HEK293T (cell line): ENCODE measurements around the gene CST3.

ENCODE experiments used
- CTCF ChIA-PET: fragments of 350-600 bp; formaldehyde crosslinking; extraction: SDS; loops from one replicate; lab custom pipeline; 2021; ENCODE audit warnings: antibody characterized with exemption, inconsistent platforms; lab: Yijun Ruan, JAX
- POLR2A ChIA-PET: fragments of 350-600 bp; formaldehyde crosslinking; extraction: SDS; loops from one replicate; lab custom pipeline; 2020; ENCODE audit warnings: antibody characterized with exemption, inconsistent platforms; lab: Yijun Ruan, JAX
- DNase-seq: peaks from one replicate; pipeline ENCODE4 v3.0.0; 2012; ENCODE audit warnings: mixed read lengths; ENCODE audit errors: extremely low spot score
- ARNT ChIP-seq: fragments of 450-650 bp; IDR thresholded peaks from 2 replicates; pipeline ENCODE4 v1.6.1; 2017; ENCODE audit warnings: mild to moderate bottlenecking
- BHLHE40 ChIP-seq: fragments of 450-650 bp; IDR thresholded peaks from 2 replicates; pipeline ENCODE4 v1.6.1; 2016; ENCODE audit warnings: mild to moderate bottlenecking, moderate library complexity, borderline replicate concordance
- CTBP1 ChIP-seq: fragments of 450-650 bp; IDR thresholded peaks from 2 replicates; pipeline ENCODE4 v1.6.1; 2016; ENCODE audit warnings: borderline replicate concordance
- ELF4 ChIP-seq: fragments of 450-650 bp; IDR thresholded peaks from 2 replicates; pipeline ENCODE4 v1.6.1; 2017; ENCODE audit warnings: antibody characterized with exemption
- FOXA1 ChIP-seq: fragments of 450-650 bp; IDR thresholded peaks from 2 replicates; pipeline ENCODE4 v1.6.1; 2016; ENCODE audit warnings: mild to moderate bottlenecking
- FOXK2 ChIP-seq: fragments of 450-650 bp; IDR thresholded peaks from 2 replicates; pipeline ENCODE4 v1.6.1; 2016; ENCODE audit warnings: mild to moderate bottlenecking
- FOXM1 ChIP-seq: fragments of 450-650 bp; IDR thresholded peaks from 2 replicates; pipeline ENCODE4 v1.6.1; 2017; ENCODE audit warnings: mild to moderate bottlenecking, borderline replicate concordance
- HDGF ChIP-seq: fragments of 450-650 bp; IDR thresholded peaks from 2 replicates; pipeline ENCODE4 v1.6.1; 2017; ENCODE audit warnings: antibody characterized with exemption, borderline replicate concordance
- L3MBTL2 ChIP-seq: fragments of 450-650 bp; conservative IDR thresholded peaks from 2 replicates; pipeline ENCODE4 v1.6.1; 2016; ENCODE audit warnings: mild to moderate bottlenecking
- LEF1 ChIP-seq: fragments of 450-650 bp; IDR thresholded peaks from 2 replicates; pipeline ENCODE4 v1.6.1; 2017; ENCODE audit warnings: mild to moderate bottlenecking, borderline replicate concordance
- NFRKB ChIP-seq: fragments of 450-650 bp; IDR thresholded peaks from 2 replicates; pipeline ENCODE4 v1.6.1; 2016; ENCODE audit warnings: mild to moderate bottlenecking, moderate library complexity
- SP1 ChIP-seq: fragments of 450-650 bp; IDR thresholded peaks from 2 replicates; pipeline ENCODE4 v1.6.1; 2017
- SUZ12 ChIP-seq: fragments of 450-650 bp; IDR thresholded peaks from 2 replicates; pipeline ENCODE4 v1.6.1; 2016; ENCODE audit warnings: mild to moderate bottlenecking
- TARDBP ChIP-seq: fragments of 450-650 bp; IDR thresholded peaks from 2 replicates; pipeline ENCODE4 v1.6.1; 2016
- ZNF384 ChIP-seq: fragments of 450-650 bp; IDR thresholded peaks from 2 replicates; pipeline ENCODE4 v1.6.1; 2016
- TF ChIP-seq, protein P1 (sequence below): fragments of 450-650 bp; IDR thresholded peaks from 2 replicates; pipeline ENCODE4 v1.6.1; 2016

The CST3 gene

GRCh38 chr20:23602699-23603098 lies 35.1 kb downstream of the CST3 start:
- DNase-seq: no peak
- POLR2A ChIA-PET: no interaction called here
- CTCF ChIA-PET: no interaction called here

DNA sequence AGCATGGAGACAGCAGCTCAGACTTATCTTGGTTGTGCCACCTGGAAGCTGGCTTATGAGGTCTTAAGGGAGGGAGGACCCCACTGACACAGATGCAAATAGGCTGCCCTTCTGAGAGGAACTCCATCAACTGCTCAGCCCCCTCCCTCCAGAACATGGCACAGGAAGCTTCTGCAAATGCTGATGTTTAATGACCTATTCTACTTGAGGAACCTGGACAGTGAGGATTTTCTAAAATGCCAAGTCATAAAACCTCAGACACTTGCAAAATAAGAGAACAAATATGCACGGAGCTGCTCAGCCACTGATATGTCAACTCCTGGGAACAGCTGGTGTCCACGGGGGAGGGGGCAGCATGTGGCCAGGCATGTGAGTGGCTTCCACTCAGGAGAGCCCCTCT lies 35.5 kb downstream of the CST3 start:
- CTCF ChIA-PET: no interaction called here
- POLR2A ChIA-PET: no interaction called here

More at GRCh38 chr20:23602699-23603098, 35.1 kb downstream of the CST3 start:
- TF ChIP-seq, protein P1, sequence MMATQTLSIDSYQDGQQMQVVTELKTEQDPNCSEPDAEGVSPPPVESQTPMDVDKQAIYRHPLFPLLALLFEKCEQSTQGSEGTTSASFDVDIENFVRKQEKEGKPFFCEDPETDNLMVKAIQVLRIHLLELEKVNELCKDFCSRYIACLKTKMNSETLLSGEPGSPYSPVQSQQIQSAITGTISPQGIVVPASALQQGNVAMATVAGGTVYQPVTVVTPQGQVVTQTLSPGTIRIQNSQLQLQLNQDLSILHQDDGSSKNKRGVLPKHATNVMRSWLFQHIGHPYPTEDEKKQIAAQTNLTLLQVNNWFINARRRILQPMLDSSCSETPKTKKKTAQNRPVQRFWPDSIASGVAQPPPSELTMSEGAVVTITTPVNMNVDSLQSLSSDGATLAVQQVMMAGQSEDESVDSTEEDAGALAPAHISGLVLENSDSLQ: no peak
- no peak for TF ChIP-seq L3MBTL2

DNA sequence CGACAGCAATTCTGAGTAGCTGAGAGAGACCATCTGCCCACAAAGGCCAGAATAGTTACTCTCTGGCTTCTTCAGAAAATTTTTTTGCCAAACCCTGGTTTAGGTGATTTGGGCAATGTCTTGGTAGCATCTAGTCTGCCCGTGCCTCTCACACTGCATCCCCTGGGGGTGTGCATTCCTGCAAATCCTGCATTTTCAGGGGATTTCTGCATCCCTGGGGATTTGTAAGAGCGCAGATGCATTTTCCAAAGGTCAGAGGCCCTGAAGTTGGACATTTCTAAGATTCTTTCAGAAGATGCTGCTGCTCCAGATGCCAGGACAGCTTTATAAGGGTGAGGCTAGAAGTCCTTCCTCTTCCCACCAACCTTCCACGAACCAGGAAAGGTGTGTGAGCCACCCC lies 36.0 kb downstream of the CST3 start:
- ChIA-PET CTCF (no interaction called here), POLR2A (no interaction called here)
- DNase-seq: no peak
- TF ChIP-seq HDGF (no peak), FOXK2 (no peak), ELF4 (no peak), FOXA1 (no peak), L3MBTL2 (no peak), BHLHE40 (no peak), NFRKB (no peak), TARDBP (no peak), ARNT (no peak), SUZ12 (no peak), ZNF384 (no peak), SP1 (no peak), CTBP1 (no peak), LEF1 (no peak), FOXM1 (no peak)
- TF ChIP-seq, protein P1: no peak

More for the DNA sequence above, 35.5 kb downstream of the CST3 start:
- TF ChIP-seq ARNT (no peak), FOXM1 (no peak), ZNF384 (no peak), NFRKB (no peak), FOXA1 (no peak), L3MBTL2 (no peak)
- no peak for DNase-seq

- CTCF ChIA-PET: interaction anchor here (0.6 to 0.9 kb wide), 2 partner anchors 12 to 44 kb away, joined by 3 read pairs; no protein-coding TSS in a partner anchor
- TF ChIP-seq ARNT (no peak), FOXM1 (no peak), SUZ12 (no peak), L3MBTL2 (no peak), TARDBP (no peak), FOXK2 (no peak)
- POLR2A ChIA-PET: no interaction called here
- DNase-seq: no peak
These were observed 39.3 kb downstream of the CST3 start for GRCh38 chr20:23598481-23598880.

- TF ChIP-seq NFRKB (no peak), SP1 (no peak), FOXM1 (no peak), SUZ12 (no peak), ZNF384 (no peak), FOXA1 (no peak), BHLHE40 (no peak), ARNT (no peak), CTBP1 (no peak), HDGF (no peak), ELF4 (no peak), LEF1 (no peak), L3MBTL2 (no peak), FOXK2 (no peak), TARDBP (no peak)
- TF ChIP-seq, protein P1: no peak
- ChIA-PET POLR2A (interaction anchor here (1.1 kb wide), 1 partner anchor 10 kb away, joined by 4 read pairs; no protein-coding TSS in a partner anchor), CTCF (no interaction called here)
These were observed 41.0 kb downstream of the CST3 start for GRCh38 chr20:23596579-23597250.

DNA sequence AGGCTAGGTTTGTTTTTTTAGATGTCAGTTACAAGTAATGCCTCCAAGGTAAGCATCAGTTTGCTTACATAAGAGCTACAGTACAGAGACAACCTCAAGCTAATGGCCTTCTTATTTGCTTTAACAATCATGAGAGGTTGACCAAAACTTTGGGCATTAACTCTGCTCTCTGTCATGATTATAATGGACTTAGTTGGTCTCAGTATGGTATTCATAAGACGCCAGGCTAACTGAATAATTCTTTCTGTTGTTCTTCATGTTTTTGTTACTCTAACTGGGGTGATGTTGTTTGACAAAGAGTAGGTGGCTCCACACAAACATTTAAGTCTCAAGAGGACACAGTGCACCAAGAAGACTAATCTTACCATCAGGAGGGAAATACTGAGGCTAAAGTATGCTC lies 41.8 kb downstream of the CST3 start:
- DNase-seq: no peak
- TF ChIP-seq ARNT (no peak), HDGF (no peak), LEF1 (no peak)
- TF ChIP-seq, protein P1: no peak
- ChIA-PET CTCF (no interaction called here), POLR2A (interaction anchor here (1.1 kb wide), 1 partner anchor 11 kb away, joined by 4 read pairs; no protein-coding TSS in a partner anchor)

More at GRCh38 chr20:23596579-23597250, 41.0 kb downstream of the CST3 start:
- no peak for DNase-seq
